Hematopoietic multipotent progenitor cell treated with erythropoietin and hydrocortisone succinate and interleukin-3 and kit ligand, for 6 days (in vitro differentiated cells): Measurements from ENCODE around the gene EMP2.
A peak's percentile ranks its signal among the peaks of the same experiment; 100 is the strongest.

Experiments
- DNase-seq: peaks from one replicate; pipeline ENCODE4 v3.0.0-alpha.2; 2015

Gene EMP2

GRCh38 chr16:10609402-10609774 is 29.0 kb upstream of the EMP2 start:
- DNase-seq, result no peak

GRCh38 chr16:10608687-10609401 is 28.4 kb upstream of the EMP2 start:
- no peak for DNase-seq

- DNase-seq, result no peak
Measured at GRCh38 chr16:10607157-10607556, 26.8 kb upstream of the EMP2 start.

- DNase-seq, result no peak
Measured at GRCh38 chr16:10606607-10607006, 26.2 kb upstream of the EMP2 start.

- no peak for DNase-seq
Measured at GRCh38 chr16:10605636-10606035, 25.2 kb upstream of the EMP2 start.

GRCh38 chr16:10601444-10602408 is 21.3 kb upstream of the EMP2 start:
- DNase-seq, result peak; percentile 46

- no peak for DNase-seq
Measured at GRCh38 chr16:10600782-10601443, 20.5 kb upstream of the EMP2 start.

- no peak for DNase-seq
Measured at GRCh38 chr16:10599626-10600025, 19.2 kb upstream of the EMP2 start.

GRCh38 chr16:10598157-10598556 is 17.8 kb upstream of the EMP2 start:
- peak; percentile 88 for DNase-seq

GRCh38 chr16:10597187-10597601 is 16.8 kb upstream of the EMP2 start:
- DNase-seq, result peak; percentile 46

GRCh38 chr16:10594312-10594950 is 14.0 kb upstream of the EMP2 start:
- DNase-seq, result no peak

- DNase-seq, result no peak
Measured at GRCh38 chr16:10592611-10593010, 12.2 kb upstream of the EMP2 start.

- DNase-seq, result no peak
Measured at GRCh38 chr16:10590342-10590741, 9.9 kb upstream of the EMP2 start.

- no peak for DNase-seq
Measured at GRCh38 chr16:10589109-10589508, 8.7 kb upstream of the EMP2 start.

GRCh38 chr16:10587622-10588021 is 7.2 kb upstream of the EMP2 start:
- no peak for DNase-seq

GRCh38 chr16:10584981-10585438 is 4.6 kb upstream of the EMP2 start:
- DNase-seq, result no peak

- no peak for DNase-seq
Measured at GRCh38 chr16:10583269-10583668, 2.9 kb upstream of the EMP2 start.

- DNase-seq, result no peak
Measured at GRCh38 chr16:10581507-10581906, 1.1 kb upstream of the EMP2 start.

GRCh38 chr16:10580883-10581247 is 467 bp upstream of the EMP2 start:
- no peak for DNase-seq

- DNase-seq, result no peak
Measured at GRCh38 chr16:10579575-10579964, 828 bp downstream of the EMP2 start.

- no peak for DNase-seq
Measured at GRCh38 chr16:10578474-10579316, 1.7 kb downstream of the EMP2 start.
